HL-60 (cell line): ENCODE measurements around the gene SETBP1.

Source experiments
- DNase-seq, 2 experiments: peaks; one replicate each; pipeline ENCODE4 v3.0.0-alpha.2; 2010 to 2020; ENCODE audit warnings: low read depth in 1 of 2, low spot score in 1 of 2
- H3K27ac ChIP-seq: fragments of 250-450 bp; sonication (Bioruptor Pico); replicated peaks from 2 replicates; pipeline ENCODE4 v1.5.1; 2020; ENCODE audit warnings: mild to moderate bottlenecking, moderate library complexity
- H3K27me3 ChIP-seq: fragments of 250-450 bp; sonication (Bioruptor Pico); 2 replicates; pipeline ENCODE4 v1.5.1; 2021; ENCODE audit warnings: mild to moderate bottlenecking, moderate library complexity; ENCODE audit not compliant: insufficient read depth, poor library complexity, severe bottlenecking
- H3K4me3 ChIP-seq: replicated peaks from 2 replicates; pipeline ENCODE4 v1.5.1; 2011; ENCODE audit warnings: mild to moderate bottlenecking, control low read depth, low read length; ENCODE audit not compliant: insufficient read depth
- CTCF ChIP-seq: IDR thresholded peaks from one replicate; pipeline ENCODE4 v1.5.1; 2011; ENCODE audit warnings: low read length, control low read depth, inconsistent platforms; ENCODE audit not compliant: insufficient read depth
- GABPA ChIP-seq: IDR thresholded peaks from 2 replicates; pipeline ENCODE4 v1.6.1; 2012; ENCODE audit warnings: low read depth
- POLR2AphosphoS5 ChIP-seq: IDR thresholded peaks from 2 replicates; pipeline ENCODE4 v1.6.1; 2012; ENCODE audit warnings: low read depth
- REST ChIP-seq: IDR thresholded peaks from 2 replicates; pipeline ENCODE4 v1.6.1; 2012; ENCODE audit warnings: low read depth; ENCODE audit not compliant: insufficient replicate concordance
- SPI1 ChIP-seq: IDR thresholded peaks from 2 replicates; pipeline ENCODE4 v1.6.1; 2012; ENCODE audit warnings: low read depth, mild to moderate bottlenecking, borderline replicate concordance

SETBP1 gene

GRCh38 chr18:44981121-44981520, 300.4 kb downstream of the SETBP1 start:
- no peak overlapping the region for H3K4me3 ChIP-seq
- DNase-seq: no peak
- peaks cover 4% of the 10 kb centered on the region for H3K27me3 ChIP-seq
- no peak overlapping the region for H3K27ac ChIP-seq
- TF ChIP-seq CTCF: no peak
- no peak for TF ChIP-seq REST
- no peak for TF ChIP-seq POLR2AphosphoS5
- TF ChIP-seq GABPA: no peak
- no peak for TF ChIP-seq SPI1

GRCh38 chr18:44986933-44987332, 306.2 kb downstream of the SETBP1 start:
- DNase-seq: peak in 1 of 2 experiments; percentile 31
- Histone ChIP-seq H3K27ac (no peak overlapping the region), H3K27me3 (no peaks in the 10 kb centered on the region), H3K4me3 (no peak overlapping the region)
- TF ChIP-seq REST: no peak
- TF ChIP-seq CTCF: no peak
- TF ChIP-seq POLR2AphosphoS5: no peak
- no peak for TF ChIP-seq GABPA
- no peak for TF ChIP-seq SPI1

- H3K27me3 ChIP-seq: no peaks in the 10 kb centered on the region
- TF ChIP-seq SPI1 (no peak), REST (no peak), CTCF (no peak), GABPA (no peak), POLR2AphosphoS5 (no peak)
- no peak overlapping the region for H3K4me3 ChIP-seq
- no peak overlapping the region for H3K27ac ChIP-seq
- no peak for DNase-seq
Observed at GRCh38 chr18:44987371-44987770, 306.7 kb downstream of the SETBP1 start.
